Chondrocyte (in vitro differentiated cells): ENCODE data around the gene CCDC175. TPM values are rescaled to one million over a fixed set of nuclear protein-coding genes. Genes with fewer than 3 reads are reported as not detected.

Experiments used
- DNase-seq: peaks from one replicate; pipeline ENCODE4 v3.0.0; 2021; ENCODE audit warnings: mixed read lengths, low spot score
- H3K27ac Mint-ChIP-seq: one replicate; pipeline ENCODE4 v1.8.0; 2021; ENCODE audit warnings: mild to moderate bottlenecking, moderate library complexity, mixed read lengths; ENCODE audit not compliant: unreplicated experiment
- H3K27me3 Mint-ChIP-seq: 2 replicates; pipeline ENCODE4 v1.8.0; 2021; ENCODE audit warnings: low read depth, mixed read lengths
- H3K36me3 Mint-ChIP-seq: 2 replicates; pipeline ENCODE4 v1.8.0; 2021; ENCODE audit warnings: low read depth, mixed read lengths
- H3K4me1 Mint-ChIP-seq: 2 replicates; pipeline ENCODE4 v1.8.0; 2021; ENCODE audit warnings: low read depth, mild to moderate bottlenecking, mixed read lengths
- H3K4me3 Mint-ChIP-seq: one replicate; pipeline ENCODE4 v1.8.0; 2021; ENCODE audit warnings: mild to moderate bottlenecking, moderate library complexity, mixed read lengths; ENCODE audit not compliant: unreplicated experiment
- H3K9me3 Mint-ChIP-seq: 2 replicates; pipeline ENCODE4 v1.8.0; 2021; ENCODE audit warnings: low read depth, mixed read lengths
- total RNA-seq: library from RNA; stranded (reverse); gene quantifications from 3 replicates; pipeline ENCODE4 v1.2.1, GENCODE V29; 2021
- TF ChIP-seq, protein P1 (sequence below): fragments of 200-600 bp; sonication (generic); IDR thresholded peaks from 2 replicates; pipeline ENCODE4 v1.5.0; 2021; ENCODE audit warnings: antibody characterized with exemption, mild to moderate bottlenecking, moderate library complexity

CCDC175 gene
- total RNA-seq, 1 donor from 2014 or later = not detected

DNA sequence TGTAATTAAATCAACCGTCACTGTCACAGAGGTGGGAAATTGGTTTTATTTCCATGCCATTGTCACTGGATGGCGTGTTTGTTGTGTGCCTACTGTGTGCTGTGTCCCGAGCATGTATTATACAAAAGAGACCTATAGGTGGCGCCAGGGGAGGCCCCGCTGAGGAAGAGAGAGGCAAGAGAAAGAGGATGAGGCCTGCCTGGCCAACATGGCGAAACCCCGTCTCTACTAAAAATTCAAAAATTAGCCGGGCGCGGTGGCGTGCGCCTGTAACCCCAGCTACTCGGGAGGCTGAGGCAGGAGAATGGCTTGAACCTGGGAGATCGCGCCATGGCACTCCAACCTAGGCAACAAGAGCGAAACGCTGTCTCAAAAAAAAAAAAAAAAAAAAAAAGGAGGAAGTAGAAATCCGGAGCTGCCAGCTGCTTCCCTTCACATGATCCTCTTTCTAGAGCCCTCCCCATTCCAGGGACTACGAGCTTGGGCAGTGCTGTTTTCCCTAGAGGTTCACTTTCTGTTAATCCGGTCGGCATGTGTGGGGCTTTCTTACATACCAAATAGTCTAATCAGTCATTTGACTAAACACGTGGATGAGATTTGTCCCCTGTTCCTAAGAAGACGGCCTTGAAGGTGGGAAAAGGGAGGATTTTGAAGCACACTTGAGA, 6.4 kb upstream of the CCDC175 start:
- H3K36me3 Mint-ChIP-seq = no peaks in the 10 kb centered on the region
- no peaks in the 10 kb centered on the region for H3K9me3 Mint-ChIP-seq
- peaks cover 7% of the 10 kb centered on the region for H3K27me3 Mint-ChIP-seq
- TF ChIP-seq, protein P1, sequence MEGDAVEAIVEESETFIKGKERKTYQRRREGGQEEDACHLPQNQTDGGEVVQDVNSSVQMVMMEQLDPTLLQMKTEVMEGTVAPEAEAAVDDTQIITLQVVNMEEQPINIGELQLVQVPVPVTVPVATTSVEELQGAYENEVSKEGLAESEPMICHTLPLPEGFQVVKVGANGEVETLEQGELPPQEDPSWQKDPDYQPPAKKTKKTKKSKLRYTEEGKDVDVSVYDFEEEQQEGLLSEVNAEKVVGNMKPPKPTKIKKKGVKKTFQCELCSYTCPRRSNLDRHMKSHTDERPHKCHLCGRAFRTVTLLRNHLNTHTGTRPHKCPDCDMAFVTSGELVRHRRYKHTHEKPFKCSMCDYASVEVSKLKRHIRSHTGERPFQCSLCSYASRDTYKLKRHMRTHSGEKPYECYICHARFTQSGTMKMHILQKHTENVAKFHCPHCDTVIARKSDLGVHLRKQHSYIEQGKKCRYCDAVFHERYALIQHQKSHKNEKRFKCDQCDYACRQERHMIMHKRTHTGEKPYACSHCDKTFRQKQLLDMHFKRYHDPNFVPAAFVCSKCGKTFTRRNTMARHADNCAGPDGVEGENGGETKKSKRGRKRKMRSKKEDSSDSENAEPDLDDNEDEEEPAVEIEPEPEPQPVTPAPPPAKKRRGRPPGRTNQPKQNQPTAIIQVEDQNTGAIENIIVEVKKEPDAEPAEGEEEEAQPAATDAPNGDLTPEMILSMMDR = no peak
- no peaks in the 10 kb centered on the region for H3K4me1 Mint-ChIP-seq
- DNase-seq = no peak
- no peak overlapping the region for H3K27ac Mint-ChIP-seq
- H3K4me3 Mint-ChIP-seq = no peak overlapping the region

DNA sequence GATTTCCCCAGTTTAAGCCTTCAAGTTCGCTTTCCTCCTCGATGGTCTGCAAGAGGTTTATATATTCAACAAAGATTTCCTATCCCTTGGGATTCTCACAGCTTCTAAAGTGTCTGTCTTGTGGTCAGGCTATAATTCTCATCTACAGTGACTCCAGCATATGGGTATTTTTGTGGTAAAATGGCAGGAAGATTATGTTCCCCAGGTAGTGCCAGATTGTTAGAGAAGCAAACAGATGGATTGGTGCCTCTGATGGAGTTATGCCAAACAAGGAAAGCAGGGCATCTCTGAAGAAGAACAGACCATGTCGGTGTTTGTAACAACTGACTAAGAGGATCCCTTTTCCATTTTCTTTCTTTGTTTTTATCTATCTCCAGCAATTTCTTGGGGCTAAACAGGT, 5.5 kb upstream of the CCDC175 start:
- H3K27me3 Mint-ChIP-seq = peaks cover 7% of the 10 kb centered on the region
- H3K36me3 Mint-ChIP-seq = no peaks in the 10 kb centered on the region
- H3K27ac Mint-ChIP-seq = no peak overlapping the region
- no peak for DNase-seq
- TF ChIP-seq, protein P1 = no peak
- no peaks in the 10 kb centered on the region for H3K9me3 Mint-ChIP-seq
- H3K4me1 Mint-ChIP-seq = no peaks in the 10 kb centered on the region
- no peak overlapping the region for H3K4me3 Mint-ChIP-seq

DNA sequence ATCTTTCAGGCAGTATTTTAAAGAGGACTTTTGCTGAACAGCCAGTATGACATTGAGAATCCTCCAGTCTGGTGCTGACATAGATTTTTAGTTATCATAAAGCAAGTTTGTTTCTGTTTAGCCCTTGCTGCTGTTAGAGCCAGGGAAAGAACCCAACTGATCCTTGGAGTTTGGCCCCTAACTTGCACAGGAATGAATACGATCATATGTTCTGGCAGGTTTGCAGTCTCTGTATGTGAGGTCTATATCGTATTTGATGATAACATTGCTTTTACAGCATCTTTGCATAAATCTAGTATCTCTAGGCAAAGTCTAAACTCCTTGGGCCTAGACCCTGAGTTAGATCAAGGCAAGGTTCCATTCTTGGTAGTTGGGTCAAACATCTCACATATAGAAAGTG, 4.3 kb upstream of the CCDC175 start:
- TF ChIP-seq, protein P1 = no peak
- H3K27ac Mint-ChIP-seq = no peak overlapping the region
- DNase-seq = no peak
- H3K4me1 Mint-ChIP-seq = peaks cover 7% of the 10 kb centered on the region
- peaks cover 10% of the 10 kb centered on the region for H3K27me3 Mint-ChIP-seq
- no peak overlapping the region for H3K4me3 Mint-ChIP-seq
- H3K9me3 Mint-ChIP-seq = no peaks in the 10 kb centered on the region
- H3K36me3 Mint-ChIP-seq = no peaks in the 10 kb centered on the region

DNA sequence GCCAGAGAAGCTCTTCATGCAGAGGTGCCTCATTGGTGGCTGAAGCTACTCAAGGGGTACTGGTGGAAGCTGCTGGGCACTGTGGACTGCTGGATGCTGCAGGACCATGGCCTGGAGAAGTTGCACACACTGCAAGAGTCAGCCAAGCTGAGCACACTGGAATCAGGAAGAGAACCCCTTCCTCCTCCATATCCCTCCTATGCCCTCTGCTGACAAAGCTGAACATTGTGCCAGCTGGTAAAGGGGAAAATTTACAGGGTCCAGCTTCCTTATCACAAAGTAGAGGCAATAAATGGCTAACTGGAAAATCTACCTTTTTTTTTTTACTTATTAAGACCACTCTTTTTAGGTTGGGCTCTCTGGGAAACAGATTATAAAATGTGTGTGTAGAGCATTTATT, 6.5 kb downstream of the CCDC175 start:
- peaks cover 40% of the 10 kb centered on the region for H3K27me3 Mint-ChIP-seq

DNA sequence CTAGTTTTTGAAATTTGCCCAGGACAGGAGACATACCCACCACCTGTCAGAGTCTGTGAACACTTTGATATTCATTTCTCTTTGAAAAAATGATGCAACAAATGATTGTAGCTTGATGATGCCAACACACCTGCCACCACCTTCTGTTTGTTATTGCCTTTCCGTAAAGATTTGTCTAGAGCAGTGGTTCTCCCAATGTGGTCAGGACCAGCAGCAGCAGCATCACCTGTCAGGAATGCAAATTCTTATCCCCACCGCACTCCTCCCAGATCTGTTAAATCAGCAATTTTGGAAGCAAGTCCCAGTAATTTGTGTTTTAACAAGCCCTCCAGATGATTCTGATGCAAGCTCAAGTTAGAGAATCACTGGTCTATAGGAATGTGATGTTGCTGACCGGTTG, 9.9 kb downstream of the CCDC175 start:
- Mint-ChIP-seq H3K27ac (no peak overlapping the region), H3K9me3 (peaks cover 4% of the 10 kb centered on the region), H3K4me1 (no peaks in the 10 kb centered on the region), H3K4me3 (no peak overlapping the region), H3K36me3 (no peaks in the 10 kb centered on the region), H3K27me3 (peaks cover 53% of the 10 kb centered on the region)
- TF ChIP-seq, protein P1 = no peak
- no peak for DNase-seq

More for the DNA sequence above, 6.5 kb downstream of the CCDC175 start:
- no peaks in the 10 kb centered on the region for H3K36me3 Mint-ChIP-seq
- peaks cover 4% of the 10 kb centered on the region for H3K9me3 Mint-ChIP-seq
- no peak for DNase-seq
- no peak overlapping the region for H3K4me3 Mint-ChIP-seq
- H3K4me1 Mint-ChIP-seq = peaks cover 9% of the 10 kb centered on the region
- H3K27ac Mint-ChIP-seq = no peak overlapping the region
- TF ChIP-seq, protein P1 = peak; percentile 44
